HG03045 (cell line): ENCODE data around the gene UHRF1.
"Not testable (repeated sequence)": the region's sequence is repeated elsewhere in the genome, so short reads cannot be mapped to it uniquely, and the experiment has no call there.

Experiments used
- ATAC-seq: cut with Tn5 transposase; IDR thresholded peaks from one replicate; pipeline ENCODE4 v1.9.1; 2021; ENCODE audit warnings: mild to moderate bottlenecking, moderate library complexity; ENCODE audit not compliant: unreplicated experiment

Gene UHRF1

GRCh38 chr19:4933528-4933927 lies 24.2 kb downstream of the UHRF1 start:
- no peak for ATAC-seq

- ATAC-seq = no peak
Observed at GRCh38 chr19:4935444-4935843, 26.1 kb downstream of the UHRF1 start.

DNA sequence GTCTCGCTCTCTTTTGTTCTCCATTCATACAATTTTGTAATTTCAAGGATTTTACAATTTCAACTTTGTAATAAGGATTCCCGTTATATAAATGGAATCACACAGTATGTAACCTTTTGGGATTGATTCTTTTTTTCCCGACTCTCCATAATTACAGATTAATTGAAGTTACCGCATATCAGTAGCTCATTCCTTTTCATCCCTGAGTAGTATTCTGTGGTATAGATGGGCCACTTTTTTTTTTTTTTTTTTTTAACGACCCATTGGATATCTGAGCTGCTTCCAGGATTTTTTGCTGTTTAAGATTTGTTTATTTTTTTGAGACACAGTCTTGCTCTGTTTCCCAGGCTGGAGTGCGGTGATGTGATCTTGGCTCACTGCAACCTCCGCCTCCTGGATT lies 27.8 kb downstream of the UHRF1 start:
- ATAC-seq = no peak

- not testable (repeated sequence) for ATAC-seq
Observed at GRCh38 chr19:4938461-4938860, 29.2 kb downstream of the UHRF1 start.

GRCh38 chr19:4939466-4939865 lies 30.2 kb downstream of the UHRF1 start:
- ATAC-seq = no peak

GRCh38 chr19:4941638-4942169 lies 32.4 kb downstream of the UHRF1 start:
- ATAC-seq = not testable (repeated sequence)

DNA sequence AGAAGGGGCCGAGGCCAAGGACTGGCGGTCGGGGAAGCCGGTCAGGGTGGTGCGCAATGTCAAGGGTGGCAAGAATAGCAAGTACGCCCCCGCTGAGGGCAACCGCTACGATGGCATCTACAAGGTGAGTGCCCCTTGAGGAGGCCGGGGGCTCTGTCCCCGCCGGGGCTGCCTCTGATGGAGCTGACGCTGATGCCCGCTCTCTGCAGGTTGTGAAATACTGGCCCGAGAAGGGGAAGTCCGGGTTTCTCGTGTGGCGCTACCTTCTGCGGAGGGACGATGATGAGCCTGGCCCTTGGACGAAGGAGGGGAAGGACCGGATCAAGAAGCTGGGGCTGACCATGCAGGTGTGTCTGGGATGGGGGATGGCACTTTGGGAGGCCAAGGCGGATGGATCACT lies 41.3 kb downstream of the UHRF1 start:
- not testable (repeated sequence) for ATAC-seq

GRCh38 chr19:4951656-4952055 lies 42.4 kb downstream of the UHRF1 start:
- ATAC-seq = no peak

GRCh38 chr19:4952945-4953344 lies 43.6 kb downstream of the UHRF1 start:
- ATAC-seq = no peak

- ATAC-seq = not testable (repeated sequence)
Observed at GRCh38 chr19:4954320-4955149, 45.2 kb downstream of the UHRF1 start.

DNA sequence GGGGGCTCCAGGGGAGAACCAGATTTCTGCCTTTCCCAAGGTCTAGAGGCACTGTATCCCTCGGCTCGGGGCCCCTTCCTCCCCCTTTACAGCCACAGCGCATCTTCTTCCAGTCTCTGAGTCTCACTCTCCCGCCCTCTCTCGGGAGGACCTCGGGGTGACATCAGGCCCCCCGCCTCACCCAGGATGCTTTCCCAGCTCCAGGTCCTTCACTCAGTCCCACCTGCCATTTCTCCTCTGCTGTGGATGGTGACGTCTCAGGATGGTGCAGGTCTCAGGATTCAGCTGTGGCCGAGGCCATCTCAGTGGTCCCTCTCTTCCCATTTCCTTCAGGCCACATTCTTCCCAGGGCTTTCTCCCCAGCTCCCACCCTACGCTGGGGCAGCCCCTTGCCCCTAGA lies 46.0 kb downstream of the UHRF1 start:
- ATAC-seq = no peak

DNA sequence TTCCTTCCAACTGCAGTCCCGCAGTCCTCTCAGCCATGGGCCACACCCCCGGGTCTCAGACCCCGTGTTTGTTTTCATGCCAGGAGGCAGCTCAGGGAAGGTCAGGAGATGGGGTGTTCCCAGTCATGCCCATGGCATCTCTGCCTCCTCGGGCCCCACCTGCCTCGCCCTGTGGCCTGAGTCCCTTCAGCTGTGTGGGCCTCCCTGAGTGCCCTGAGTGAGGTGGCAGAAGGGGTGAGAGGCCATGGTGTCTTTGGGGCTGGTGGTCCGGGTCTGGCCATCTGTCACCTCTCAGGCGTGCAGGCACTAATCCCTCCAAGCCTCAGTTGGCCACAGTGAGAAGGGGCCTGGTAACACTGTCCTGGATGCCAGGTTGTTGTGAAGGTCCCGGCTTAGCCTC lies 48.7 kb downstream of the UHRF1 start:
- ATAC-seq = no peak

DNA sequence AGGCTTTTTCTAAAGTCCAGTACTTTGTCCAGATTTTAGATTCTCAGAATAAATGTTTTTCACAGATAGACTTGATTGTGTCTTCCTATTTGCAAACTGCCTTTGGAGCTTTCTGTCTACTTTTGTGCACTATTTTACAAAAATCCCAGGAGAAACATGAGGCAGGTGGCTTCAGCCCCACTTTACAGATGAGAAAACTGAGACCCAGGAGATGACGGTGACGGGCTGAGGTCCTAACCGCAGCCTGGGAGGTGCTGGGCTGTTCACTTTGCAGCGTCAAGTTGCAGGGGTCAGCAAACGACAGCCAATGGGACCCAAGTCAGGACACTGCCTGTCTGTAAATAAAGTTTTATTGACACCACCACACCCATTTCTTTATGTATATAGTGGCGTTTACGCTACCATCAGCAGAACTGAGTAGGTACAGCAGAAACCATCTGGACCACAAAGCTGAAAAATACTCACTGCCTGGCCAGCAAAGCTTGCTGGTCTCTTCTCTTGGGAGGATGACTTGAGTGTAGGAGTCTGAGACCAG lies 52.9 kb downstream of the UHRF1 start:
- ATAC-seq = no peak

DNA sequence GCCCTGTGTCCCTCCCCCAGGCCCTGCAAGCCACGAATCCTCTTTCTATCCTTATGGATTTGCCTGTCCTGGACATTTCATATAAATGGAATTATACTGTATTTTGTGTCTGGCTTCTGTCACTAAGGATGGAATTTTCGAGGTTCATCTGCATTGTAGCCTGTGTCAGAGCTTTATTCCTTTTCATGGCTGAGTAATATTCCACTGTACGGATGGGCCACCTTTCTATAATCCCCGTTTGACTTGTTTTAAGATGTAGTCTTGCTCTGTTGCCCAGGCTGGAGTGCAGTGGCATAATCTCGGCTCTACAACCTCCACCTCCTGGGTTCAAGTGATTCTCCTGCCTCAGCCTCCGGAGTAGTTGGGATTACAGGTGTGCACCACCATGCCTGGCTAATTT lies 55.8 kb downstream of the UHRF1 start:
- ATAC-seq = no peak

- no peak for ATAC-seq
Observed at GRCh38 chr19:4966591-4966990, 57.3 kb downstream of the UHRF1 start.

GRCh38 chr19:4967738-4968461 lies 58.6 kb downstream of the UHRF1 start:
- ATAC-seq = no peak

GRCh38 chr19:4968462-4969291 lies 59.4 kb downstream of the UHRF1 start, which contains the start of gene KDM4B:
KDM4B (plus strand) TSS chr19:4969113; CDS start chr19:5032891, 63,778 bp downstream.
- peak; percentile 91 for ATAC-seq

GRCh38 chr19:4969292-4969771 lies 60.0 kb downstream of the UHRF1 start:
- ATAC-seq = peak; percentile 14

DNA sequence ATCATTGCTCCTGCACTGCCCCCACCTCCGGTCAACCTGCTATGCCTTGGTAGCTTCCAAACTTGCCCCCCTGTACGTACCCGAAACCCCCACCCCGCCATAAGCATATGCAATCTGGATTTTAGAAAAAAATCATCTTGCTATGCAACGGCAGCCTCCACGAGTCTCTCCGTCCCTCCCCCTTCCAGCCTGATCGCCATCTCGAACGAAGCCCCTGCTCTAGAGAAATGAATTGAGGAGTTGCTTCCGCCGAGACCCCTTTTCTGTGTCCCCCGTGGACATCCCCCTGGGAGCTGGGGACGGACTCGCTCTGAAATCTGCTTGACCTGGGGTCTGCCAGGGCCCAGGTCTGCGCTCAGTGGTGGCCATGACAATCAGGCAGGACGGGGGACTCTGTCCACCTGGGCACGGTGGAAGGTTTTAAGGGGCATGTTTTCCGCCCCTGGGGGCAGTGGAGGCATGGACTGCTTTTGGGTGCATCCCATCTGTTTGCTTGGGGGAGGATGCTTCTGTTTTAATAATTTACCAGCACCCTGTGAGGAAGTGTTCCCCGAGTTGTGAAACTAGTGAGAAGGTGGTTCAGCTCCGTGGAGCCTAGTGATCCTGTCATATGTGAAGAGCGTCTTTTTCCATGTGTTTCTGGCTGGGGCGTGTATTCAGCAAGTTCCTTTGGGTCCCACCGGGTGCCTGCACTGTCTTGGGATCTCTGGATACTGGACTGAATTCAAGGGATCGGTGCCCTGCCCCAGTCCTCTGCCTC lies 60.7 kb downstream of the UHRF1 start:
- no peak for ATAC-seq
